Measurements from ENCODE around the gene KPTN. TPM values are rescaled to one million over a fixed set of nuclear protein-coding genes. Genes with fewer than 3 reads are reported as not detected.

KPTN gene
- total and polyA plus RNA-seq, 2 of the 8 experiments (the other 6 are each of a cell fraction or from before 2014, with no cell fraction given): 23.6 to 31.3 TPM

GRCh38 chr19:47521473-47522180 lies 37.6 kb upstream of the KPTN start (continued):
- TF ChIP-seq, protein P1, sequence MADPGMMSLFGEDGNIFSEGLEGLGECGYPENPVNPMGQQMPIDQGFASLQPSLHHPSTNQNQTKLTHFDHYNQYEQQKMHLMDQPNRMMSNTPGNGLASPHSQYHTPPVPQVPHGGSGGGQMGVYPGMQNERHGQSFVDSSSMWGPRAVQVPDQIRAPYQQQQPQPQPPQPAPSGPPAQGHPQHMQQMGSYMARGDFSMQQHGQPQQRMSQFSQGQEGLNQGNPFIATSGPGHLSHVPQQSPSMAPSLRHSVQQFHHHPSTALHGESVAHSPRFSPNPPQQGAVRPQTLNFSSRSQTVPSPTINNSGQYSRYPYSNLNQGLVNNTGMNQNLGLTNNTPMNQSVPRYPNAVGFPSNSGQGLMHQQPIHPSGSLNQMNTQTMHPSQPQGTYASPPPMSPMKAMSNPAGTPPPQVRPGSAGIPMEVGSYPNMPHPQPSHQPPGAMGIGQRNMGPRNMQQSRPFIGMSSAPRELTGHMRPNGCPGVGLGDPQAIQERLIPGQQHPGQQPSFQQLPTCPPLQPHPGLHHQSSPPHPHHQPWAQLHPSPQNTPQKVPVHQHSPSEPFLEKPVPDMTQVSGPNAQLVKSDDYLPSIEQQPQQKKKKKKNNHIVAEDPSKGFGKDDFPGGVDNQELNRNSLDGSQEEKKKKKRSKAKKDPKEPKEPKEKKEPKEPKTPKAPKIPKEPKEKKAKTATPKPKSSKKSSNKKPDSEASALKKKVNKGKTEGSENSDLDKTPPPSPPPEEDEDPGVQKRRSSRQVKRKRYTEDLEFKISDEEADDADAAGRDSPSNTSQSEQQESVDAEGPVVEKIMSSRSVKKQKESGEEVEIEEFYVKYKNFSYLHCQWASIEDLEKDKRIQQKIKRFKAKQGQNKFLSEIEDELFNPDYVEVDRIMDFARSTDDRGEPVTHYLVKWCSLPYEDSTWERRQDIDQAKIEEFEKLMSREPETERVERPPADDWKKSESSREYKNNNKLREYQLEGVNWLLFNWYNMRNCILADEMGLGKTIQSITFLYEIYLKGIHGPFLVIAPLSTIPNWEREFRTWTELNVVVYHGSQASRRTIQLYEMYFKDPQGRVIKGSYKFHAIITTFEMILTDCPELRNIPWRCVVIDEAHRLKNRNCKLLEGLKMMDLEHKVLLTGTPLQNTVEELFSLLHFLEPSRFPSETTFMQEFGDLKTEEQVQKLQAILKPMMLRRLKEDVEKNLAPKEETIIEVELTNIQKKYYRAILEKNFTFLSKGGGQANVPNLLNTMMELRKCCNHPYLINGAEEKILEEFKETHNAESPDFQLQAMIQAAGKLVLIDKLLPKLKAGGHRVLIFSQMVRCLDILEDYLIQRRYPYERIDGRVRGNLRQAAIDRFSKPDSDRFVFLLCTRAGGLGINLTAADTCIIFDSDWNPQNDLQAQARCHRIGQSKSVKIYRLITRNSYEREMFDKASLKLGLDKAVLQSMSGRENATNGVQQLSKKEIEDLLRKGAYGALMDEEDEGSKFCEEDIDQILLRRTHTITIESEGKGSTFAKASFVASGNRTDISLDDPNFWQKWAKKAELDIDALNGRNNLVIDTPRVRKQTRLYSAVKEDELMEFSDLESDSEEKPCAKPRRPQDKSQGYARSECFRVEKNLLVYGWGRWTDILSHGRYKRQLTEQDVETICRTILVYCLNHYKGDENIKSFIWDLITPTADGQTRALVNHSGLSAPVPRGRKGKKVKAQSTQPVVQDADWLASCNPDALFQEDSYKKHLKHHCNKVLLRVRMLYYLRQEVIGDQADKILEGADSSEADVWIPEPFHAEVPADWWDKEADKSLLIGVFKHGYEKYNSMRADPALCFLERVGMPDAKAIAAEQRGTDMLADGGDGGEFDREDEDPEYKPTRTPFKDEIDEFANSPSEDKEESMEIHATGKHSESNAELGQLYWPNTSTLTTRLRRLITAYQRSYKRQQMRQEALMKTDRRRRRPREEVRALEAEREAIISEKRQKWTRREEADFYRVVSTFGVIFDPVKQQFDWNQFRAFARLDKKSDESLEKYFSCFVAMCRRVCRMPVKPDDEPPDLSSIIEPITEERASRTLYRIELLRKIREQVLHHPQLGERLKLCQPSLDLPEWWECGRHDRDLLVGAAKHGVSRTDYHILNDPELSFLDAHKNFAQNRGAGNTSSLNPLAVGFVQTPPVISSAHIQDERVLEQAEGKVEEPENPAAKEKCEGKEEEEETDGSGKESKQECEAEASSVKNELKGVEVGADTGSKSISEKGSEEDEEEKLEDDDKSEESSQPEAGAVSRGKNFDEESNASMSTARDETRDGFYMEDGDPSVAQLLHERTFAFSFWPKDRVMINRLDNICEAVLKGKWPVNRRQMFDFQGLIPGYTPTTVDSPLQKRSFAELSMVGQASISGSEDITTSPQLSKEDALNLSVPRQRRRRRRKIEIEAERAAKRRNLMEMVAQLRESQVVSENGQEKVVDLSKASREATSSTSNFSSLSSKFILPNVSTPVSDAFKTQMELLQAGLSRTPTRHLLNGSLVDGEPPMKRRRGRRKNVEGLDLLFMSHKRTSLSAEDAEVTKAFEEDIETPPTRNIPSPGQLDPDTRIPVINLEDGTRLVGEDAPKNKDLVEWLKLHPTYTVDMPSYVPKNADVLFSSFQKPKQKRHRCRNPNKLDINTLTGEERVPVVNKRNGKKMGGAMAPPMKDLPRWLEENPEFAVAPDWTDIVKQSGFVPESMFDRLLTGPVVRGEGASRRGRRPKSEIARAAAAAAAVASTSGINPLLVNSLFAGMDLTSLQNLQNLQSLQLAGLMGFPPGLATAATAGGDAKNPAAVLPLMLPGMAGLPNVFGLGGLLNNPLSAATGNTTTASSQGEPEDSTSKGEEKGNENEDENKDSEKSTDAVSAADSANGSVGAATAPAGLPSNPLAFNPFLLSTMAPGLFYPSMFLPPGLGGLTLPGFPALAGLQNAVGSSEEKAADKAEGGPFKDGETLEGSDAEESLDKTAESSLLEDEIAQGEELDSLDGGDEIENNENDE (IDR thresholded peaks at IDR 0.05; ENCODE audit: insufficient replicate concordance, low read length): no peak
- TF ChIP-seq POLR2A (IDR thresholded peaks at IDR 0.05; ENCODE audit: control extremely low read depth in 1 of 2, low read depth in 2 of 2, low read length in 2 of 2) (no peak), BACH1 (IDR thresholded peaks at IDR 0.05; ENCODE audit: low read length) (no peak), PHF8 (conservative IDR thresholded peaks at IDR 0.05; ENCODE audit: low read depth, low read length) (no peak), SIN3A (conservative IDR thresholded peaks at IDR 0.05 in 1 of 2, IDR thresholded peaks at IDR 0.05 in 1 of 2; ENCODE audit: low read depth in 1 of 2, low read length in 2 of 2) (no peak), SRF (IDR thresholded peaks at IDR 0.05; ENCODE audit: low read depth, low read length) (no peak), CHD1 (IDR thresholded peaks at IDR 0.05; ENCODE audit: low read depth, low read length) (no peak), CBX8 (IDR thresholded peaks at IDR 0.05; ENCODE audit: borderline replicate concordance, low read depth, low read length) (no peak), TAF7 (optimal IDR thresholded peaks at IDR 0.05; ENCODE audit: borderline replicate concordance, low read depth, low read length) (no peak), NRF1 (IDR thresholded peaks at IDR 0.05; ENCODE audit: low read depth, low read length) (no peak)

All from H1 (cell line).